IPS DF 19.7 (cell line): ENCODE results near the gene FAM186B.

Experiments
- DNase-seq: peaks from one replicate; pipeline ENCODE4 v3.0.0-alpha.2; 2013; ENCODE audit warnings: low read depth, low spot score

FAM186B gene

DNA sequence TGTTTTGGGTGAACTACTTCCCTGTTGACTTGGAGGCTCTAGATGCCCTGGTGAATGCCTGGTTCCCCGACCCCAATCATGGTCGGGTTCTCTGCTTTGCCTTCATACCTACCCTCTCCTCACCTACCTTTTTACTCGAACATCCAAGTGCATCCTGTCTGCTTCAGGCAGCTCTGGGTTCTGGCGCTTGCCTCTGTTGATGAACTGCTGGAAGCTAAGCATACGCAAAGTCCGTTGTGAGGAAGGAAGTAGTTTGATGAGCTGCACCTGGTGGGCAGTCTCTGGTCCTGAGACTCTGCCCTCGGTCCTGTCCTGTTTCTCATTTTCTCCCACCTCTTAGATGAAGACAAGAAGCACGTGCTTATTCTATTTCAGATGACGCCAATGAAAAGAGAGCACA, 53.0 kb downstream of the FAM186B start:
- DNase-seq = no peak

- DNase-seq = no peak
Measured at GRCh38 chr12:49552014-49552413, 53.4 kb downstream of the FAM186B start.

GRCh38 chr12:49550693-49551252, 54.7 kb downstream of the FAM186B start:
- DNase-seq = no peak

DNA sequence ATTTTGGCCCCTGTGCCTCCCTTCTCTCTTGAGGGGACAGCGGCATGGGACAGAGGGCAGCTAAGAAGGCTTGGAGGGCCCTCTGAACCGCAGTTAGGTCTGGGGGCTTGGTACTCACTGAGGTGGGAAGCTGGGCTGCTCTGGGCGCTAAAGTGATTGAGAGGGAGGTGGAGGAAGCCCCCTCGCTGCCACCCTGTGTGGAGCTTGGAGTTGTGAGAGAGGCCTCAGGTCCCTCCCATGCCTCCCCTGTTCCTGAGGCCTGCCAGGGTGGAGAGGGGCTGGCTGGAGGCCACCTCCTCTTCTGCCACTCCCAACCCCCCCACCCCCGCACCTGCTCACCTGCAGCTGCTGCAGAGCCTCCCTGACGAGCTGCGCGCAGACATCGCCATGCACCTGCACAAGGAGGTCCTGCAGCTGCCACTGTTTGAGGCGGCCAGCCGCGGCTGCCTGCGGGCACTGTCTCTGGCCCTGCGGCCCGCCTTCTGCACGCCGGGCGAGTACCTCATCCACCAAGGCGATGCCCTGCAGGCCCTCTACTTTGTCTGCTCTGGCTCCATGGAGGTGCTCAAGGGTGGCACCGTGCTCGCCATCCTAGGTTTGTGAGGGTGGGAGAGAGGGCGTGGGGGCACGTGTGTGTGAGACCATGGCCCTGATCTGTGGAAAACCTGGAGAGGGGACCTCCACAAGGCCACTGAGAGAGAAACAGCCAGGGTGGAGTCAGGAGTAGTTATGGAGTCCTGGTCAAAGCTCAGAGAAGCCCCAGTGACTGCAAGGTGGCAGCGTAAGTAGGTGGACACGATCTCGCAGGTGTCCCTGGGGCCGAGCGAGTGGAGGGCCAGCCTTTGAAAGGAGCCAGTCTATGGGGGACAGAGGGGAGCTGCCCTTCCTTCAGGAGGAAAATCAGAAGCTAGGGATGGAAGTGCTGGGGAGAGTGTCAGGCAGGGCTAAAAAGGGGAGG, 55.4 kb downstream of the FAM186B start:
- no peak for DNase-seq

DNA sequence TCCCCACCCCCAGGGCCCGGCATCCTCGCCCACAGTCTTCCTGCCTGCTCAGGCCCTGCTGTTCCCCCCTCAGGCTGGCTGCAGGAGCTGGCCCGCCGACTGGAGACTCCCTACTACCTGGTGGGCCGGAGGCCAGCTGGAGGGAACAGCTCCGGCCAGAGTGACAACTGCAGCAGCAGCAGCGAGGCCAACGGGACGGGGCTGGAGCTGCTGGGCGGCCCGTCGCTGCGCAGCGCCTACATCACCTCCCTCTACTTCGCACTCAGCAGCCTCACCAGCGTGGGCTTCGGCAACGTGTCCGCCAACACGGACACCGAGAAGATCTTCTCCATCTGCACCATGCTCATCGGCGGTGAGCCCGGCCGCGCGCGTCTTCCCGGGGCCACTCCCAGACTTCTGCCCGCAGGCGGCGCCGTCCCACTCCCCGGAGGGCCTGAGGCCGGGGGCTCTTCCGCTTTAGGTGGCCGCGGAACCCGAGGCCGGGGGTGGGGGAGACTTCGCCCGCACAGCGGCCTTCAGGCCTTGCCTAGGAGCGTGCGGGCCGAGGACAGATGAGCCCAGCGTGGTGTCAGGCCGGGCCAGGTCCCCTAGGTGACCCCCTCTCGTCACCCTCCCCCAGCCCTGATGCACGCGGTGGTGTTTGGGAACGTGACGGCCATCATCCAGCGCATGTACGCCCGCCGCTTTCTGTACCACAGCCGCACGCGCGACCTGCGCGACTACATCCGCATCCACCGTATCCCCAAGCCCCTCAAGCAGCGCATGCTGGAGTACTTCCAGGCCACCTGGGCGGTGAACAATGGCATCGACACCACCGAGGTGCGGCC, 56.4 kb downstream of the FAM186B start:
- no peak for DNase-seq

DNA sequence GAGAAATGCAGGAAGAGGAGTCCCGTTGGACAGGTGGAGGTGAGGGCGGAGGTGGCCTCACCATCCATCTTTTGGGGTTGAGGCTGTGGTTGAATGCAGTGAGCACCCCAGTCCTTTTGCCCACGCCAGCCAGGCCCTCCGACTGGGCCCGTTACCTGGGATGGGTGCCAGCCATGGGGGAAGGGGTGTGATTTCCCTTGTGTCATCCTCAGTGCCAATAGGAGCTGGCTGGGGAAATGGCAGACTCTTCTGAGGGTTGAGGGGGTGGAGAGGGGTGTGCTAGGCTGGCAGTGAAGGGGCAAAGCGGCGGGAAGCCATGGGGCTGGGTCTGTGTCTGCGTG, 57.0 kb downstream of the FAM186B start:
- no peak for DNase-seq

DNA sequence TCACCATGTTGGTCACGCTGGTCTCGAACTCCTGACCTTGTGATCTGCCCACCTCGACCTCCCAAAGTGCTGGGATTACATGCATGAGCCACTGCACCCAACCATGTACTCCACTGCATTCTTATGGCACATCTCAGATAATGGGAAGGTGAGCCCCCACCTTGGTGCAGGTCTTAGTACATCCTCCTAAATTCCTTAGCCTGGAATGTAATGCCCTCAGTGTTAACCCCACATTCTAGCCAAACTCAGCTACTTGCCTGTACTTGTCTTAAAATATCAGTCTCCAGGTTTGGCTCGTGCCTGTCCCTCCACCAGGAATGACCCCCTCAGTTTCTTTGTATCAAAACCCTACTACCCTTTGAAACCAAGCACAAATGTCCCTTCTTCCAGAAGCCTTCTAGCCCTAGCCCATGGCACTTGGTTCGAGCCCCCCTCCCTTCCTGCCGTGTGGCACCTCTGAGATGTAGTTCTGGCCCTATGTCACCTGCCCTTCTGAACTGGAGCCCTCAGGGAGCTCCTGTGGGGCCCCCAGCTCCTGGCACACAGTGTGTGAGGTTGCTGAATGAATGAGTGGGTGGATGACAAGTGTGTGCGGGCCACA, 58.2 kb downstream of the FAM186B start:
- DNase-seq = no peak

- DNase-seq = no peak
Measured at GRCh38 chr12:49546481-49546880, 59.0 kb downstream of the FAM186B start.

GRCh38 chr12:49545815-49546214, 59.6 kb downstream of the FAM186B start:
- DNase-seq = no peak

DNA sequence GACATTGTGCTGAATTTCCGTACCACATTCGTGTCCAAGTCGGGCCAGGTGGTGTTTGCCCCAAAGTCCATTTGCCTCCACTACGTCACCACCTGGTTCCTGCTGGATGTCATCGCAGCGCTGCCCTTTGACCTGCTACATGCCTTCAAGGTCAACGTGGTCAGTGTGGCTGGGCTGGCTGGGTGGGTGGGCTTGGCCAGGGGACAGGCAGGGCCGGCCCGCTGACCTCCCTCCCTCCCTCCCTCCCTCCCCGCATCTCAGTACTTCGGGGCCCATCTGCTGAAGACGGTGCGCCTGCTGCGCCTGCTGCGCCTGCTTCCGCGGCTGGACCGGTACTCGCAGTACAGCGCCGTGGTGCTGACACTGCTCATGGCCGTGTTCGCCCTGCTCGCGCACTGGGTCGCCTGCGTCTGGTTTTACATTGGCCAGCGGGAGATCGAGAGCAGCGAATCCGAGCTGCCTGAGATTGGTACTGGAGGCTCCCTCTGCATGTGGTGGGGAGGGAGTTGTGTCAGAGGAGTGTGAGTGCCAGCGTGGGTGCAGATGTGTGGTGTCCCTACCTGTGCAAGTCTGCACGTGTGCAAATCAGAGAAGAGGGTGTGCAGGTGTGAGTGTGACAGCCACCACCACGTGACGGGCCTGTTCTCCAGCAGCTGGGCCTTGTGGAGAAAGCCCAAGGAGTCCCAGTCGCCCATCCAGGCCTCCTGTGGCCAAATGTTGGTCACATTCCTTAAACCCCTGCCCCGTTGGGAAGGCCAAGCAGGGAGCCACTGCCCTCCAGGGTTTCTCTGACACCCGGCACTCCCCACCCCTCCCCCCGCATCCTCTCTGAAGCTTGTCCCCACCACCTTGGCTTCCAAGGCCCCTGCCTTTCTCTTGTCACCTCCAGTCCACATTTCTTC, 61.3 kb downstream of the FAM186B start:
- DNase-seq = no peak

DNA sequence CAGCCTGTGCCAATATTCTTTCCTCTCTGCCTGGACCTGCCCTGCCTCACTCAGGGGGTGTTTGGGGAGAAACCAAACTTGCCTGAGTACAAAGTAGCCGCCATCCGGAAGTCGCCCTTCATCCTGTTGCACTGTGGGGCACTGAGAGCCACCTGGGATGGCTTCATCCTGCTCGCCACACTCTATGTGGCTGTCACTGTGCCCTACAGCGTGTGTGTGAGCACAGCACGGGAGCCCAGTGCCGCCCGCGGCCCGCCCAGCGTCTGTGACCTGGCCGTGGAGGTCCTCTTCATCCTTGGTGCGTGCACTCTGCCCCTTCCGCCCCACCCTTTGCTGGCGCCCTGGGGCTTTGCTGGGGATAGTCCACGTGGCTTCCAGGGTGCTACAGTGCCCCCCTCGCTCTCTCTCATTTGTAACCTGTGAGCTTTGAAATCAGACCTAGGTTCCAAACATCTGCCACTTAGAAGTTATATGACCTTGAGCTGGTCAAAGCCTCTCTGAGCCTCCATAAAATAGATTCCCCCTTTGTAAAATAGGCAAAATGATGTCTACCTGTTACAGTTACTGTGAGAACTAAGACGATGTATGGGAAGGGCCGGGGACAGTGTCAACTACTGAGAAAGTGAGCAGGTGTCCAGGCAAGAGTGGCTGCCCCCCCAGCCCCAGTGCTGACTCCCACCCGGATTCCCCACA, 62.1 kb downstream of the FAM186B start:
- DNase-seq = no peak

DNA sequence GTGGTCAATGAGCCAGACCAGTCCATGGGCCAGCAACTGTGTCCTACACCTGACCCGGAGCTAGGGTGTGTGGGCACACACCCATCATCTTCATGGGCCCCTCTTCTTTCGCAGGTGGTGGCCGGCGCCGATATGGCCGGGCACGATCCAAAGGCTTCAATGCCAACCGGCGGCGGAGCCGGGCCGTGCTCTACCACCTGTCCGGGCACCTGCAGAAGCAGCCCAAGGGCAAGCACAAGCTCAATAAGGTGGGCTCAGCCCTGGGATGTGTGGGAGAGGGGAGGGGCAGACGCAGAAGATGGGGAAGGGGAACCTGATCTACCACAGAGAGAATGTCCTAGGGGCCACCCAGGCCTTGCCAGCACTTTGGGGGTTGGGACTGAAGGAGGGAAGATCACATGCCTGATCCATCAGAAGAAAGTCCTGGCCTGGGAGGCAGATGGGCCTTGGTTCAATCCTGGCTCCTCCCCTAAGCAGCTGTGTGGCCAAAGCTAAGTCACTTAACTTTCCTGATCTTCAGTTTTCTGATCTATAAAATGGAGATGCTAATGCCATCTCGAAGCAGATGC, 62.8 kb downstream of the FAM186B start:
- no peak for DNase-seq

DNA sequence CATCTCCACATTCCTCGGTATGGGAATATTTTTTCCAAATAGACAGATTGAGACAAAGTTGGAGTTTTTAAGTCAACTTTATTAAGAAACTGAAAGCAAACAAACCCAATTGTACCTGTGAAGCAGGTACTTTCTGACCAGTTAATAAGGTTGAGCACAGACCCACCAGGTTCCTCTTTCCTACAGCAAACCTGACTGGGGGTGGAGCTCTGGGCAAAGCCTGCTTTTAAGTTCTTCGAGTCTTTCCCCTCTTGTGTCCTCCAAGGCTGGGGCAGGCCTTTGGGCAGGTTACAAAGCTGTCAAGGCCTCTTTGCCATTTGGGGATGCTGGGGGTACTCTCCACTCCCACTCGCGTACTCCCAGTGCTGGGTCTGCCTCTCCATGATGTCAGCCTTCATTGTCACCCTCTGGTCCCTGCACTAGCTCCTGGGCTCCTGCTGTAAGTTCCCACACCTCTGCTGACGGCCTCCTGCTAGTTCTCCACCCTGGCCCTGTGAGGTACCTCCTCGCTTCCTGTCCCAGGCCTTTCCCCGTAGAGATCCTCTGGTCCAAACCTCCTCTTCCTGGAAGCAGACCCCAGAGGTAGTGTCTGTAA, 63.4 kb downstream of the FAM186B start:
- DNase-seq = no peak

GRCh38 chr12:49541140-49541861, 64.1 kb downstream of the FAM186B start:
- DNase-seq = no peak

DNA sequence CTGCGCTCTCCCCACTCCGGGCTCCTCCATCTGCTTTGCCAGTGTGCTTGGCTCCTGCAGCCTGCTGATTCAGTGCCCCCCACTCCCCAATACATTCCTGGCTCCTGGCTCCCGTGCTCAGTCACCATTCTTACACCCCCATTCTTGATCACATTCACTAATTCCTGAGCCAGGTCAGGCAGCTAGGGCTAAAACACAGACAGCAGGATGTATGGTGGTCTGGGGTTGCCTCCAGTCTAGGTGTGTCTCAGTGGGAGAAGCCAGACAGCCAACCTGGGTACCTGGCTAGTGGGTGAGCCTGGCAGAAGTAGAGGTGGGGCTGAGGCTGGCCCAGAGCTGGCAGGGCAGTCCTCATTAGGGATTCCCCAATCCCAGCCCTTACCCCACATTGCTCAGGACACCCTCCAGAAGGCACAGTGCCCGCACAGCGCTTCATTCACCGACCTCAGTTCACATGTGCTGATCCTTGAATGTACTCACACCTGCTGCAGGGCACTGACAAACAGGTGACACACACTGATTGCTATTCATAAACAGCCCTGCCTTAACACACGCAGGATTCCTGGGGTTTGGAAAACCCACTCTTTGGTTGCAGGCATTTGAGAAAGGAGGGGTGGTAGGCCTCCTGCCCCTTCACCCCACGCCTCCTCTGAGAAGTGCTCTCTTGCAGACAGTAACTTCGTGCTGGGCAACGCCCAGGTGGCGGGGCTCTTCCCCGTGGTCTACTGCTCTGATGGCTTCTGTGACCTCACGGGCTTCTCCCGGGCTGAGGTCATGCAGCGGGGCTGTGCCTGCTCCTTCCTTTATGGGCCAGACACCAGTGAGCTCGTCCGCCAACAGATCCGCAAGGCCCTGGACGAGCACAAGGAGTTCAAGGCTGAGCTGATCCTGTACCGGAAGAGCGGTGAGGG, 65.0 kb downstream of the FAM186B start:
- no peak for DNase-seq

GRCh38 chr12:49539406-49540228, 65.8 kb downstream of the FAM186B start:
- no peak for DNase-seq
